Measurements from ENCODE around the gene RIMBP2. TPM values are rescaled to one million over a fixed set of nuclear protein-coding genes. Genes with fewer than 3 reads are reported as not detected.

RIMBP2 gene
- polyA plus RNA-seq, 1 donor from 2014 or later = 14.6 TPM

DNA sequence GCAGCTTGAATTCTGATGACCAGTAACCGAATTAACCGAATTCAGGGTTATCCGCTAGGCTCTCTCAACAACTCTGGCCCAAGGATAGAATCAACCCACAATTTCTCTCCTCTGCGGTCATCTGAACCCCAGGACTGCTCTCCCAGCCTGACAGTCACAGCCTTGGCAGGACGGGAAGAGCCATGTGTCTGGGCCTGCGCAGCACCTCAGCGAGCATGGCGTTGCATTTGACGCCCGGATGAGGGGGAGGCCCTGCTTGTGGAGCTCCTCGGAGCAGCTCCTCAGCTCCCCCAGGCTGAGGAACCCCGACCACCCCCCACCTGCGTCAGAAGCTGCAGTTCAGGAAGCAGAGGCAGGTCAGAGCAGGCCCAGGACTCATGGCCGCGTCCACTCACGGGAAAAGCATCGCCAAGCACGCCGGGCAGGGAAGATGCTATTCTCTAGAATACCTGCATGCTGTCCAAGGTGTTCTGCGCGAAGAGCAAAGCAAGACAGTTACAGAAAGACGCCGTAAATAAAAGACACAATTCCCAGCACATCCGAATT, 247.3 kb downstream of the RIMBP2 start:
- H3K4me3 ChIP-seq (ENCODE audit: low read length) = no peak overlapping the region
- H3F3A ChIP-seq (ENCODE audit: insufficient read depth, low read length, poor library complexity, severe bottlenecking) = no peaks in the 10 kb centered on the region
- no peaks in the 10 kb centered on the region for H4K20me1 ChIP-seq (ENCODE audit: insufficient read depth)
- H3K79me2 ChIP-seq (replicated peaks; ENCODE audit: insufficient read depth, low read length) = no peaks in the 10 kb centered on the region
- H3K9me2 ChIP-seq (ENCODE audit: insufficient read depth, low read length) = no peaks in the 10 kb centered on the region
- no peak overlapping the region for H2AFZ ChIP-seq (ENCODE audit: low read depth, low read length)
- H3K9me3 ChIP-seq (ENCODE audit: low read length) = peaks cover 6% of the 10 kb centered on the region
- H3K36me3 ChIP-seq (ENCODE audit: insufficient read depth, low read length) = no peaks in the 10 kb centered on the region
- no peak overlapping the region for H3K4me2 ChIP-seq (ENCODE audit: low read length)
- no peaks in the 10 kb centered on the region for H3K27me3 ChIP-seq (ENCODE audit: insufficient read depth, low read depth, low read length)
- H3K9ac ChIP-seq (ENCODE audit: low read length) = no peak overlapping the region
- TF ChIP-seq EP300 (conservative IDR thresholded peaks at IDR 0.05; ENCODE audit: poor library complexity, severe bottlenecking) = no peak
- TF ChIP-seq, protein P1, sequence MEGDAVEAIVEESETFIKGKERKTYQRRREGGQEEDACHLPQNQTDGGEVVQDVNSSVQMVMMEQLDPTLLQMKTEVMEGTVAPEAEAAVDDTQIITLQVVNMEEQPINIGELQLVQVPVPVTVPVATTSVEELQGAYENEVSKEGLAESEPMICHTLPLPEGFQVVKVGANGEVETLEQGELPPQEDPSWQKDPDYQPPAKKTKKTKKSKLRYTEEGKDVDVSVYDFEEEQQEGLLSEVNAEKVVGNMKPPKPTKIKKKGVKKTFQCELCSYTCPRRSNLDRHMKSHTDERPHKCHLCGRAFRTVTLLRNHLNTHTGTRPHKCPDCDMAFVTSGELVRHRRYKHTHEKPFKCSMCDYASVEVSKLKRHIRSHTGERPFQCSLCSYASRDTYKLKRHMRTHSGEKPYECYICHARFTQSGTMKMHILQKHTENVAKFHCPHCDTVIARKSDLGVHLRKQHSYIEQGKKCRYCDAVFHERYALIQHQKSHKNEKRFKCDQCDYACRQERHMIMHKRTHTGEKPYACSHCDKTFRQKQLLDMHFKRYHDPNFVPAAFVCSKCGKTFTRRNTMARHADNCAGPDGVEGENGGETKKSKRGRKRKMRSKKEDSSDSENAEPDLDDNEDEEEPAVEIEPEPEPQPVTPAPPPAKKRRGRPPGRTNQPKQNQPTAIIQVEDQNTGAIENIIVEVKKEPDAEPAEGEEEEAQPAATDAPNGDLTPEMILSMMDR (IDR thresholded peaks at IDR 0.05; ENCODE audit: poor library complexity, severe bottlenecking) = no peak
- no peak for TF ChIP-seq TAF1 (IDR thresholded peaks at IDR 0.05; ENCODE audit: low read depth)
- TF ChIP-seq, protein P2, sequence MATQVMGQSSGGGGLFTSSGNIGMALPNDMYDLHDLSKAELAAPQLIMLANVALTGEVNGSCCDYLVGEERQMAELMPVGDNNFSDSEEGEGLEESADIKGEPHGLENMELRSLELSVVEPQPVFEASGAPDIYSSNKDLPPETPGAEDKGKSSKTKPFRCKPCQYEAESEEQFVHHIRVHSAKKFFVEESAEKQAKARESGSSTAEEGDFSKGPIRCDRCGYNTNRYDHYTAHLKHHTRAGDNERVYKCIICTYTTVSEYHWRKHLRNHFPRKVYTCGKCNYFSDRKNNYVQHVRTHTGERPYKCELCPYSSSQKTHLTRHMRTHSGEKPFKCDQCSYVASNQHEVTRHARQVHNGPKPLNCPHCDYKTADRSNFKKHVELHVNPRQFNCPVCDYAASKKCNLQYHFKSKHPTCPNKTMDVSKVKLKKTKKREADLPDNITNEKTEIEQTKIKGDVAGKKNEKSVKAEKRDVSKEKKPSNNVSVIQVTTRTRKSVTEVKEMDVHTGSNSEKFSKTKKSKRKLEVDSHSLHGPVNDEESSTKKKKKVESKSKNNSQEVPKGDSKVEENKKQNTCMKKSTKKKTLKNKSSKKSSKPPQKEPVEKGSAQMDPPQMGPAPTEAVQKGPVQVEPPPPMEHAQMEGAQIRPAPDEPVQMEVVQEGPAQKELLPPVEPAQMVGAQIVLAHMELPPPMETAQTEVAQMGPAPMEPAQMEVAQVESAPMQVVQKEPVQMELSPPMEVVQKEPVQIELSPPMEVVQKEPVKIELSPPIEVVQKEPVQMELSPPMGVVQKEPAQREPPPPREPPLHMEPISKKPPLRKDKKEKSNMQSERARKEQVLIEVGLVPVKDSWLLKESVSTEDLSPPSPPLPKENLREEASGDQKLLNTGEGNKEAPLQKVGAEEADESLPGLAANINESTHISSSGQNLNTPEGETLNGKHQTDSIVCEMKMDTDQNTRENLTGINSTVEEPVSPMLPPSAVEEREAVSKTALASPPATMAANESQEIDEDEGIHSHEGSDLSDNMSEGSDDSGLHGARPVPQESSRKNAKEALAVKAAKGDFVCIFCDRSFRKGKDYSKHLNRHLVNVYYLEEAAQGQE (IDR thresholded peaks at IDR 0.05; ENCODE audit: borderline replicate concordance) = no peak
- TF ChIP-seq RAD21 (conservative IDR thresholded peaks at IDR 0.05) = no peak
- no peak for TF ChIP-seq POLR2AphosphoS5 (IDR thresholded peaks at IDR 0.05)
- TF ChIP-seq SMC3 (conservative IDR thresholded peaks at IDR 0.05; ENCODE audit: poor library complexity) = no peak
- no peak for TF ChIP-seq EZH2 (IDR thresholded peaks at IDR 0.05; ENCODE audit: borderline replicate concordance, insufficient read depth, low read length, poor library complexity, severe bottlenecking)
- no peak for TF ChIP-seq MXI1 (conservative IDR thresholded peaks at IDR 0.05; ENCODE audit: poor library complexity, severe bottlenecking)
- H3K27ac ChIP-seq (ENCODE audit: low read length) = no peak overlapping the region

DNA sequence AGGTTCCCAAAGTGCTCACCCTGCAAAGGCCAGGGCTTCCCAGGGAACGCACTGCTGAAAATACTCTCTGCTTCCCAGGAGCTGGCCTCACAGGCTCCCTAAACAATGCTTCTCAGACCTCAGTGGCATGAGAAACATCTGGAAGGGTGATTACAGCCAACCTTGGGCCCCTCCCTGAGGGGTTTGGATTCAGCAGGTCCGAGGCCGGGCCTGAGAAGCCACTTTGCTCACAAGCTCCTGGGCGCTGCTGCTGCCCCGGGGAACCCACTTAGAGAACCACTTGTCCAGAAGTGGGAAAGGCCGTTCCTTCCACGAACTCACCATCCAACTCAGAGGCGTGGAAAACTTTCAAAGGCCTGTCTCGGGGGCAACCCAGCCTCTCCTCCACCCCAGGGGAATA, 247.9 kb downstream of the RIMBP2 start:
- Histone ChIP-seq H4K20me1 (ENCODE audit: insufficient read depth) (no peaks in the 10 kb centered on the region), H3K9ac (ENCODE audit: low read length) (no peak overlapping the region), H3K27me3 (ENCODE audit: insufficient read depth, low read depth, low read length) (no peaks in the 10 kb centered on the region), H3F3A (ENCODE audit: insufficient read depth, low read length, poor library complexity, severe bottlenecking) (no peaks in the 10 kb centered on the region), H3K9me2 (ENCODE audit: insufficient read depth, low read length) (no peaks in the 10 kb centered on the region), H3K4me2 (ENCODE audit: low read length) (no peak overlapping the region), H3K79me2 (replicated peaks; ENCODE audit: insufficient read depth, low read length) (no peaks in the 10 kb centered on the region), H3K27ac (ENCODE audit: low read length) (no peak overlapping the region), H3K36me3 (ENCODE audit: insufficient read depth, low read length) (no peaks in the 10 kb centered on the region), H2AFZ (ENCODE audit: low read depth, low read length) (no peak overlapping the region), H3K4me3 (ENCODE audit: low read length) (no peak overlapping the region), H3K9me3 (ENCODE audit: low read length) (peaks cover 6% of the 10 kb centered on the region)
- TF ChIP-seq EZH2 (IDR thresholded peaks at IDR 0.05; ENCODE audit: borderline replicate concordance, insufficient read depth, low read length, poor library complexity, severe bottlenecking) = no peak
- no peak for TF ChIP-seq RAD21 (conservative IDR thresholded peaks at IDR 0.05)
- TF ChIP-seq, protein P1 (IDR thresholded peaks at IDR 0.05; ENCODE audit: poor library complexity, severe bottlenecking) = no peak
- no peak for TF ChIP-seq EP300 (conservative IDR thresholded peaks at IDR 0.05; ENCODE audit: poor library complexity, severe bottlenecking)
- TF ChIP-seq MXI1 (conservative IDR thresholded peaks at IDR 0.05; ENCODE audit: poor library complexity, severe bottlenecking) = no peak
- TF ChIP-seq, protein P2 (IDR thresholded peaks at IDR 0.05; ENCODE audit: borderline replicate concordance) = no peak
- no peak for TF ChIP-seq POLR2AphosphoS5 (IDR thresholded peaks at IDR 0.05)
- no peak for TF ChIP-seq TAF1 (IDR thresholded peaks at IDR 0.05; ENCODE audit: low read depth)
- no peak for TF ChIP-seq SMC3 (conservative IDR thresholded peaks at IDR 0.05; ENCODE audit: poor library complexity)

All from neural cell (in vitro differentiated cells).